ENCODE measurements around the gene ACTL6A.

The ACTL6A gene

DNA sequence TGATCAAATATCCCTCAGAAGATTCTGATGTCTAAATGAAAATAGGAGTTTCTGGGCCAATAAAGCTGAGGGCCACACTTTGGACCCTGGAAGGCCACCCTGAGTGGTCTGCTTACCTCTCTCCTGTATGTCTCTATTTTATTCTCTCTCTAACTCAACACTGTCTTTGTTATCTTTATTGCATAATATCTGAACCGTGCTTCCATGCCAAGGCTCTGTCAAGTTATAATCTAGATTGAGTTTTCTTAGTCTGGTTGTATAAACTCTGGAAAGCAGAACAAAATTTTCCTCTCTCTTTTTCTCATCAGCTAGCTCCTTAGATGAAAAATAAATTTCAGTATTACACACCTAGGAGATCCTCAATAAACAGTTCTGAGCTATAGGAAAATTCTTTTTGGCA is 36.2 kb upstream of the ACTL6A start:
- no peaks in the 10 kb centered on the region for H4K20me1 ChIP-seq (ENCODE audit: insufficient read depth, low read length, poor library complexity, severe bottlenecking)
- no peaks in the 10 kb centered on the region for H3K27me3 ChIP-seq (ENCODE audit: insufficient read depth, low read length, poor library complexity, severe bottlenecking)
- H3K79me2 ChIP-seq (ENCODE audit: insufficient read depth, low read length) = no peaks in the 10 kb centered on the region
- H3K9ac ChIP-seq (ENCODE audit: low read depth, low read length, poor library complexity, severe bottlenecking) = no peak overlapping the region
- no peaks in the 10 kb centered on the region for H3F3A ChIP-seq (ENCODE audit: low read depth)
- H3K9me2 ChIP-seq (replicated peaks; ENCODE audit: low read depth, low read length) = no peaks in the 10 kb centered on the region
- H3K9me3 ChIP-seq (ENCODE audit: insufficient read depth, low read depth, low read length) = no peaks in the 10 kb centered on the region
- H3K4me2 ChIP-seq (ENCODE audit: low read depth, low read length, poor library complexity, severe bottlenecking) = no peak overlapping the region
- H3K4me1 ChIP-seq (ENCODE audit: insufficient read depth, low read length, poor library complexity, severe bottlenecking) = peaks cover 4% of the 10 kb centered on the region
- no peak overlapping the region for H3K4me3 ChIP-seq (ENCODE audit: low read length, poor library complexity, severe bottlenecking)
- no peak overlapping the region for H2AFZ ChIP-seq (ENCODE audit: low read length)
- TF ChIP-seq, protein P1, sequence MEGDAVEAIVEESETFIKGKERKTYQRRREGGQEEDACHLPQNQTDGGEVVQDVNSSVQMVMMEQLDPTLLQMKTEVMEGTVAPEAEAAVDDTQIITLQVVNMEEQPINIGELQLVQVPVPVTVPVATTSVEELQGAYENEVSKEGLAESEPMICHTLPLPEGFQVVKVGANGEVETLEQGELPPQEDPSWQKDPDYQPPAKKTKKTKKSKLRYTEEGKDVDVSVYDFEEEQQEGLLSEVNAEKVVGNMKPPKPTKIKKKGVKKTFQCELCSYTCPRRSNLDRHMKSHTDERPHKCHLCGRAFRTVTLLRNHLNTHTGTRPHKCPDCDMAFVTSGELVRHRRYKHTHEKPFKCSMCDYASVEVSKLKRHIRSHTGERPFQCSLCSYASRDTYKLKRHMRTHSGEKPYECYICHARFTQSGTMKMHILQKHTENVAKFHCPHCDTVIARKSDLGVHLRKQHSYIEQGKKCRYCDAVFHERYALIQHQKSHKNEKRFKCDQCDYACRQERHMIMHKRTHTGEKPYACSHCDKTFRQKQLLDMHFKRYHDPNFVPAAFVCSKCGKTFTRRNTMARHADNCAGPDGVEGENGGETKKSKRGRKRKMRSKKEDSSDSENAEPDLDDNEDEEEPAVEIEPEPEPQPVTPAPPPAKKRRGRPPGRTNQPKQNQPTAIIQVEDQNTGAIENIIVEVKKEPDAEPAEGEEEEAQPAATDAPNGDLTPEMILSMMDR (conservative IDR thresholded peaks at IDR 0.05; ENCODE audit: low read length) = no peak
- TF ChIP-seq EZH2phosphoT487 (IDR thresholded peaks at IDR 0.05; ENCODE audit: borderline replicate concordance) = no peak
- H3K36me3 ChIP-seq (ENCODE audit: insufficient read depth, low read length) = no peaks in the 10 kb centered on the region

DNA sequence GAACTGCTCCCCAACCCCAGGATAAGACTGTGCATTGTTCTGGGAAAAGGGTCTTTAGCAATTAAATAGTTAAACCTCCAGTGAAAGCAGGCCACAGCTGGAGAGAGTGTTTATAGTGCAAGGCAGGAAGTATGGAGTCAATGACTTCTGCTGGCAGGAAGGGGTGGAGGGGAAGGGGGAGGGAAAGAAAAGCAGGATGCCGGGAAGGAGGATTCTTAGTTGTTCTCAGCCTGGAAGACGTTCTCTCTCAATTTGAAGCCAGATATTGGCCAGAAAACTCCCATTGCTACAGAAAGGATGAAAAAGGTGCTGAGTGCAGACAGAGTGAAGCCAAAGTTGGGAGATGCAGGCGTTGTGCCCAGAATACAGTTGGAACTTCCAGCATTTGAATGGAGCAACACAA is 35.7 kb upstream of the ACTL6A start:
- Histone ChIP-seq H3K36me3 (ENCODE audit: insufficient read depth, low read length) (no peaks in the 10 kb centered on the region), H4K20me1 (ENCODE audit: insufficient read depth, low read length, poor library complexity, severe bottlenecking) (no peaks in the 10 kb centered on the region), H3K79me2 (ENCODE audit: insufficient read depth, low read length) (no peaks in the 10 kb centered on the region), H3K9ac (ENCODE audit: low read depth, low read length, poor library complexity, severe bottlenecking) (no peak overlapping the region), H3K27me3 (ENCODE audit: insufficient read depth, low read length, poor library complexity, severe bottlenecking) (no peaks in the 10 kb centered on the region), H3K4me3 (ENCODE audit: low read length, poor library complexity, severe bottlenecking) (no peak overlapping the region), H2AFZ (ENCODE audit: low read length) (no peak overlapping the region), H3K4me2 (ENCODE audit: low read depth, low read length, poor library complexity, severe bottlenecking) (no peak overlapping the region), H3F3A (ENCODE audit: low read depth) (no peaks in the 10 kb centered on the region), H3K9me2 (replicated peaks; ENCODE audit: low read depth, low read length) (no peaks in the 10 kb centered on the region), H3K9me3 (ENCODE audit: insufficient read depth, low read depth, low read length) (no peaks in the 10 kb centered on the region), H3K4me1 (ENCODE audit: insufficient read depth, low read length, poor library complexity, severe bottlenecking) (peaks cover 4% of the 10 kb centered on the region)
- TF ChIP-seq, protein P1 (conservative IDR thresholded peaks at IDR 0.05; ENCODE audit: low read length) = no peak
- no peak for TF ChIP-seq EZH2phosphoT487 (IDR thresholded peaks at IDR 0.05; ENCODE audit: borderline replicate concordance)

DNA sequence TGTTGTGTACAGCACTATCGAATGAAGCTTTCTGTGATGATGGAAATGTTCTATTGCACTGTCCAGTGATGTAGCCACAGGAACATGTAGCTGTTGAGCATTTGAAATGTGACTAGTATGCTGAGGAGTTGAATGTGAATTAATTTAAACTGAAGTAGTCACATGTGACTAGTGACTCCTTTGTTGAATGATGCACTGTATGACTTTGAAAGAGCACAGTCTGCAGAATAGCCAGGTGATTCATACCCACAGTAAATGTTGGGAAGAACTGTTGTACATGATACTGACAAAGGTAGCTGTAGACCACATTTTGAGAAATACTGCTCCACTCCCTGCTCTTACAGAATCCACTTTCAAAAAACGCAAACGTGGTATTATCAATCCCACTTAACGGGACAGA is 34.0 kb upstream of the ACTL6A start:
- H2AFZ ChIP-seq (ENCODE audit: low read length) = no peak overlapping the region
- H3F3A ChIP-seq (ENCODE audit: low read depth) = no peaks in the 10 kb centered on the region
- no peak overlapping the region for H3K4me2 ChIP-seq (ENCODE audit: low read depth, low read length, poor library complexity, severe bottlenecking)
- no peak overlapping the region for H3K9ac ChIP-seq (ENCODE audit: low read depth, low read length, poor library complexity, severe bottlenecking)
- H3K4me1 ChIP-seq (ENCODE audit: insufficient read depth, low read length, poor library complexity, severe bottlenecking) = peaks cover 4% of the 10 kb centered on the region
- H3K9me2 ChIP-seq (replicated peaks; ENCODE audit: low read depth, low read length) = no peaks in the 10 kb centered on the region
- TF ChIP-seq EZH2phosphoT487 (IDR thresholded peaks at IDR 0.05; ENCODE audit: borderline replicate concordance) = no peak
- TF ChIP-seq, protein P1 (conservative IDR thresholded peaks at IDR 0.05; ENCODE audit: low read length) = no peak
- H3K4me3 ChIP-seq (ENCODE audit: low read length, poor library complexity, severe bottlenecking) = no peak overlapping the region
- H3K36me3 ChIP-seq (ENCODE audit: insufficient read depth, low read length) = no peaks in the 10 kb centered on the region
- no peaks in the 10 kb centered on the region for H3K27me3 ChIP-seq (ENCODE audit: insufficient read depth, low read length, poor library complexity, severe bottlenecking)
- H4K20me1 ChIP-seq (ENCODE audit: insufficient read depth, low read length, poor library complexity, severe bottlenecking) = no peaks in the 10 kb centered on the region
- H3K9me3 ChIP-seq (ENCODE audit: insufficient read depth, low read depth, low read length) = no peaks in the 10 kb centered on the region
- H3K79me2 ChIP-seq (ENCODE audit: insufficient read depth, low read length) = no peaks in the 10 kb centered on the region

Measured in Loucy (cell line).